GM13976 (cell line): ENCODE results near the gene OTC.

Experiments
- DNase-seq: peaks from one replicate; pipeline ENCODE4 v3.0.0; 2012; ENCODE audit warnings: low spot score
- CTCF ChIP-seq: IDR thresholded peaks from 2 replicates; pipeline ENCODE4 v1.5.1; 2012; ENCODE audit warnings: borderline replicate concordance, mild to moderate bottlenecking; ENCODE audit not compliant: insufficient read depth; ENCODE audit errors: extremely low read depth, missing control alignments, control extremely low read depth
- in situ Hi-C: fragments of 300-500 bp; cut with MboI; formaldehyde crosslinking; loops from one replicate; pipeline ENCODE4 v1.12.0; 2022; ENCODE audit warnings: low sequenced_read_pairs, mixed read lengths, inconsistent platforms; ENCODE audit not compliant: unreplicated experiment

Gene OTC

DNA sequence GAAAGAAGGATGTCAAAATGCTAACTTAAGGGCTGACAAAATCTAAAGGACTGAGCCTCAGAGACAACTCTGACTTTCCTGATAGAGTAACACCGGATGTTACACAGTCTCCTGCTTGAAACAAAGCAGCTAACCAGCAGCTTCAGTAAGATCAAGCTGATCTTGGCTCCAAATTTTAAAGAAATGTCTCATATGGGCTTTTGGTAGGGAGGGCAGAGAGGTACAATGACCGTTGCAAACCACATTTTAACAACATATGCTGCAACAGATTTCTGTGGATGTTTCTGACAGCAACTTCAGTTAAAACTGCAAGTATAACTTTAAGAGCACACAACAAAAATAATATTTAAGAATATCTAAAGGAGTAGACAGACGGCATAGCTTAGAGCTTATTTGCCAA lies 34.2 kb upstream of the OTC start:
- in situ Hi-C loops: no loop called here
- no peak for DNase-seq
- TF ChIP-seq CTCF: no peak

- DNase-seq: no peak
- no peak for TF ChIP-seq CTCF
- in situ Hi-C loops: no loop called here
Observed at GRCh38 chrX:38318606-38319005, 33.8 kb upstream of the OTC start.

DNA sequence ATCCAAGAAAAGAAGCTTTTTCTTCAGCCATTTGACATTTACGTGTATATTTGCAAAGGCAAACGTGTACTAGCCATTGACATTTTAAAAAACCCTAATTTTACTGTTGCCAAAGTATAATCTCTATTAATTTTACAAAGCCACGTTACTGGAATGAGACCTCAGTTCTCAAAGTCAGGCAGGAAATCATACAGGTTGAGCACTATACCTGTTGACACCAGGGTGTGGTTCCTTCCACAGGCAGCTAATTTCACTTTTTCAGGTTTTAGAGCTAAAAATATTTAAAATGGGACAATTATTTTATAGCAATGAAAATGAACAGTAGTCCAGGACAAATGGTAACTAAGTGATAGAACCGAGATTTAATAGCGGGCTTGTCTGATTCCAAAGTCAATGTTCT lies 31.6 kb upstream of the OTC start:
- DNase-seq: no peak
- TF ChIP-seq CTCF: no peak
- in situ Hi-C loops: no loop called here

GRCh38 chrX:38326086-38326485 lies 26.3 kb upstream of the OTC start:
- in situ Hi-C loops: no loop called here
- TF ChIP-seq CTCF: no peak
- no peak for DNase-seq

DNA sequence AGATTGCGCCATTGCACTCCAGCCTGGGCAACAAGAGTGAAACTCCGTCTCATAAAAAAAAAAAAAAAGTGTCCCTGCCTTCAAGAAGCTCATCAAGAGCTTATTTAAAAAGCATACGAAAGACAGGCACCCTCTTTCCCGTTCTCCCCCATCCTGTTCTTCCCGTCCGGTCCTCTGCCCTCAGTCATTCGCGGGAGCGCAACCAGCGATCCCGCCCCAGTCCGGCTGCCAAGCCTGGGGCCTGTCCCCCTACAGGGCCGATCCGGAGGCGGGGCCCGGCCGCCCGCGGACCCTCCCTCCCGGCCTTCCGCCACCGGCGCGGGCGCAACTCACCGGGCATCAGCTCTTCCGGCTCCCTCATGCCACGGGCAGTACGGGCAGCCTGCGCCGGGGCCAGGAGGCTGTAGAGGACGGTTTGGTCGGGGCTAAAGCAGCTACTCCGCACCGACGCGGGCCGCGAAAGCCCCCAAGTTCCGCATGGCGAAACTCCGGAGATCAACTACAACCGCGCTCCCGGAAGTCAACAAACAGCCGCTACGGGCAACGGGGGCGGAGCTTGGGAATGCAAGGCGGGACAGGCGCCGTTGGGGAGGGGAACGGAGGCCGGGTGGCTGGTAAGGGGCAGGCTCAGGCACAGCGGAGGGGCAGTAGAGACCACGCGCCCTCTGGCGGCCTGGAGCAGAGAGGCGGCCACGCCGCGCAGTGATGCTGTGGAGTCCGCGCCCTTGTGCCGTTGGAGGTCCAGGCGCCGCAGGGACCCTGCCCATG lies 25.2 kb upstream of the OTC start, which contains the start of gene RPGR:
RPGR (minus strand) TSS at position 503 of the 768 bp plus-strand sequence; CDS start at position 361, 142 bp downstream.
- in situ Hi-C loops: no loop called here
- peak; percentile 78 for TF ChIP-seq CTCF
- peak; percentile 90 for DNase-seq

DNA sequence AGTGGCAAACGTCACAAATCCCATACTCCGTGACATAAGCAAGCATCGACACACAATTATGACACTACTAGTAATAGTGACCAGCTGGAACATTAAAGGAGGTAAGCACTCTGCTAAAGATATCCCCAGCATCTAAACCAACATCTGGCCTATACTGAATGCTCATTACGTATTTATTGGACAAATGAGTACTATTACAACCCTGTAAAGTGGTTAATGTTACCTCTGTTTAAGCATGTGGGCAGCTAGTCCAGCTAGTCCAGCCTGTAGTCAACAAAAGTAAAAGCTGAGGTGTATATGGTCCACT lies 24.7 kb upstream of the OTC start:
- no peak for DNase-seq
- in situ Hi-C loops: no loop called here
- no peak for TF ChIP-seq CTCF
